NT2/D1 (cell line): ENCODE measurements around the gene CALU.

Experiments
- DNase-seq: peaks from one replicate; pipeline ENCODE4 v3.0.0-alpha.2; 2011; ENCODE audit warnings: low read depth, low spot score
- H3K27me3 ChIP-seq: 2 replicates; pipeline ENCODE4 v1.6.0; 2011; ENCODE audit warnings: mild to moderate bottlenecking; ENCODE audit not compliant: insufficient read length, insufficient read depth
- H3K36me3 ChIP-seq: 2 replicates; pipeline ENCODE4 v1.6.1; 2011; ENCODE audit warnings: mild to moderate bottlenecking, low read length, mixed read lengths; ENCODE audit not compliant: insufficient read depth, insufficient read length
- H3K4me1 ChIP-seq: 2 replicates; pipeline ENCODE4 v1.5.1; 2011; ENCODE audit not compliant: insufficient read depth, insufficient read length
- H3K4me3 ChIP-seq: 2 replicates; pipeline ENCODE4 v1.5.1; 2011; ENCODE audit warnings: low read depth; ENCODE audit not compliant: insufficient read length
- H3K9ac ChIP-seq: 2 replicates; pipeline ENCODE4 v1.6.0; 2011; ENCODE audit warnings: low read depth; ENCODE audit not compliant: insufficient read length
- H3K9me3 ChIP-seq: 2 replicates; pipeline ENCODE4 v1.5.1; 2011; ENCODE audit warnings: mild to moderate bottlenecking, low read length; ENCODE audit not compliant: insufficient read depth
- SUZ12 ChIP-seq: IDR thresholded peaks from 2 replicates; pipeline ENCODE4 v1.6.1; 2011; ENCODE audit not compliant: insufficient read length, insufficient read depth; ENCODE audit errors: extremely low read depth
- YY1 ChIP-seq: IDR thresholded peaks from 2 replicates; pipeline ENCODE4 v1.6.1; 2011; ENCODE audit not compliant: insufficient read length, insufficient read depth
- ZNF274 ChIP-seq: IDR thresholded peaks from 2 replicates; pipeline ENCODE4 v1.6.1; 2011; ENCODE audit warnings: mild to moderate bottlenecking, low read depth, low read length

Gene CALU

GRCh38 chr7:128699196-128699712, 39.9 kb upstream of the CALU start:
- H3K4me3 ChIP-seq: no peak overlapping the region

DNA sequence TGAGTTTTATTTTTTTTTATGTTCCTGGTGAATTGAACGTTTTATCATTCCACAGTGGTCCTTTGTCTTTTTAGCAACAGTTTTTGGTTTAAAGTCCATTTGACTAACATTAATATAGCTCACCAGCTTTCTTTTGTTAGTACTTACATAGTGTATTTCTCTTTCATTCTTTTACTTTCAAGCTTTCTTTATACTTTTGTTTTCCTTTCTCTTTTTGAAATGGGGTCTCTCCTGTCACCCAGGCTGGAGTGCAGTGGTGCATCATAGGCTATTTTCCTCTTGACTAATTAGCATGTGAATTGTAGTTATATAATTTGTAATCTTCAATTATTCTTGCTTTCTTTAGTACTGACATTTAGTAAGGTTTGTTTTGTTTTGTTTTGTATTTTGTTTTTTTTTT, 39.3 kb upstream of the CALU start:
- Histone ChIP-seq H3K9me3 (peaks cover 8% of the 10 kb centered on the region), H3K9ac (no peak overlapping the region), H3K4me1 (peaks cover 5% of the 10 kb centered on the region), H3K4me3 (no peak overlapping the region), H3K27me3 (no peaks in the 10 kb centered on the region), H3K36me3 (no peaks in the 10 kb centered on the region)
- no peak for DNase-seq
- TF ChIP-seq YY1: no peak
- no peak for TF ChIP-seq SUZ12
- no peak for TF ChIP-seq ZNF274

More at GRCh38 chr7:128699196-128699712, 39.9 kb upstream of the CALU start:
- TF ChIP-seq ZNF274 (no peak), YY1 (no peak), SUZ12 (no peak)
- Histone ChIP-seq H3K9ac (no peak overlapping the region), H3K4me1 (peaks cover 3% of the 10 kb centered on the region), H3K9me3 (peaks cover 8% of the 10 kb centered on the region), H3K36me3 (no peaks in the 10 kb centered on the region), H3K27me3 (no peaks in the 10 kb centered on the region)
- DNase-seq: peak; percentile 46

- Histone ChIP-seq H3K36me3 (no peaks in the 10 kb centered on the region), H3K9ac (no peak overlapping the region), H3K27me3 (no peaks in the 10 kb centered on the region), H3K4me3 (no peak overlapping the region), H3K9me3 (peaks cover 8% of the 10 kb centered on the region), H3K4me1 (peaks cover 5% of the 10 kb centered on the region)
- no peak for DNase-seq
- TF ChIP-seq YY1 (no peak), ZNF274 (no peak), SUZ12 (no peak)
Observed at GRCh38 chr7:128701062-128701785, 37.9 kb upstream of the CALU start.

DNA sequence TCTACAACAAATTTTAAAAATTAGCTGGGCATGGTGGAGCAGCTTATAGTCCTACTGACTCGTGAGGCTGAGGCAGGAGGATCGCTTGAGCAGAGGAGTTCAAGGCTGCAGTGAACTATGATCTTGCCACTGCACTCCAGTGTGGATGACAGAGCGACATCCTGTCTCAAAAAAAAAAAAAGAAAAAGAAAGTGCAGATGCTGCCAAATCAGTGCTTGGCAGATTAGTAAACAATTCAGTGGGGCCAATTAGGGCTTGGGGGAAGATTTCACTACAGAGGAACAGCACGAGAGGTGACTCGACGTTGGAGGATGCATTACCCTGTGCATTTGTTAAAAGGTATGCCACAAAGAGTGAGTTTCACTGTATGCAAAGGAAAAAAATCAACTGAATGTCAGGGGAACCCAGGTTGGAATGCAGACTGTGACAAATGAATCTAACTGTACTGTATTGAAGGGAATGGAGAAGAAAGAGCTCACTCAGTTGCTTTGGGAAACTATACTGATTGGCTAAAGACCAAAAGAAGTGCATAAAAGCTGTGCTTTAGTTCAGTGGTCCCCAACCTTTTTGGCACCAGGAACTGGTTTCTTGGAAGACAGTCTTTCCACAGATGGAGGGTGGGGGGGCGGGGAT, 35.4 kb upstream of the CALU start:
- H3K27me3 ChIP-seq: no peaks in the 10 kb centered on the region
- H3K9me3 ChIP-seq: peaks cover 8% of the 10 kb centered on the region
- H3K4me1 ChIP-seq: peaks cover 2% of the 10 kb centered on the region
- H3K4me3 ChIP-seq: no peak overlapping the region
- H3K36me3 ChIP-seq: no peaks in the 10 kb centered on the region
- H3K9ac ChIP-seq: no peak overlapping the region
- no peak for TF ChIP-seq SUZ12
- TF ChIP-seq ZNF274: no peak
- TF ChIP-seq YY1: no peak
- DNase-seq: no peak

- TF ChIP-seq SUZ12: no peak
- TF ChIP-seq ZNF274: no peak
- TF ChIP-seq YY1: no peak
- Histone ChIP-seq H3K9ac (no peak overlapping the region), H3K9me3 (peaks cover 1% of the 10 kb centered on the region), H3K27me3 (no peaks in the 10 kb centered on the region), H3K4me1 (peaks cover 2% of the 10 kb centered on the region), H3K36me3 (no peaks in the 10 kb centered on the region), H3K4me3 (no peak overlapping the region)
- DNase-seq: no peak
Observed at GRCh38 chr7:128705891-128706333, 33.2 kb upstream of the CALU start.

DNA sequence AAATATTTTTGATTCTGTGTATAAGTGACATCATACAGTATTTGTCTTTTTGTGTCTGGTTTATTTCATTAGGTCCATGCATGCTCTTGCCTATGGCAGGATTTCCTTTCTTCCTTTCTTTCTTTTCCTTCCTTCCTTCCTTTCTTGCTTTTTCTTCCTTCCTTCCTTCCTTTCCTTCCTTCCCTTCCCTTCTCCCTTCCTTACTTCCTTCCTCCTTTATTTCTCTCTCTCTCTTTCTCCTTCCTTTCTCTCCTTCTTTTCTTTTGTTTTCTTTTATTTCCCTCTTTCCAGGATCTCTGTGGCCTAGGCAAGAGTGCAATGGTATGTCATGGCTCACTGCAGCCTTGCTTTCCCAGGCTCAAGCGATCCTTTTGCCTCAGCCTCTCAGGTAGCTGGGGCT, 31.4 kb upstream of the CALU start:
- TF ChIP-seq YY1: no peak
- H3K27me3 ChIP-seq: no peaks in the 10 kb centered on the region
- peaks cover 2% of the 10 kb centered on the region for H3K4me1 ChIP-seq
- no peaks in the 10 kb centered on the region for H3K36me3 ChIP-seq
- H3K9me3 ChIP-seq: peaks cover 5% of the 10 kb centered on the region; the same call in 1 of the 2 replicates
- H3K4me3 ChIP-seq: no peak overlapping the region
- no peak for DNase-seq
- no peak overlapping the region for H3K9ac ChIP-seq

DNA sequence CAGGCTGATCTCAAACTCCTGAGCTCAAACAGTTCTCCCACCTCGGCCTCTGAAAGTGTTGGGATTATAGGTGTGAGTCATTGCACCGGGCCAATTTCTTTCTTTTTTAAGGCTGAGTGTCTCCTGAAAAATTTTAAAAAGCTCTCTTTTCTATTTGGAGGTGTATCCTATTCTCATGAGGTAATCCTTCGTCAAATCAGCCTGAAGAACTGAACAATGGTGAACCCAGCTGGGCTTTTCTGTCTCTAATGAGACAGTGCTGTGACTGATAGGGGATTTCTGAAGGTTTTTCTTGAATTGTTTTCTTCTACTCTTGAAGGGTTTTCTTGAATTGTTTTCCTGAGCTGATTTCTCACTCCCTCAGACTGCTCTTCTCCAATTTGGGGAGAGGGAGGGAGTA, 30.9 kb upstream of the CALU start:
- DNase-seq: peak; percentile 36
- no peaks in the 10 kb centered on the region for H3K27me3 ChIP-seq
- no peaks in the 10 kb centered on the region for H3K36me3 ChIP-seq
- peaks cover 9% of the 10 kb centered on the region; the same call in 1 of the 2 replicates for H3K9me3 ChIP-seq
- no peak overlapping the region for H3K9ac ChIP-seq
- no peak overlapping the region for H3K4me3 ChIP-seq
- H3K4me1 ChIP-seq: peaks cover 2% of the 10 kb centered on the region
- no peak for TF ChIP-seq YY1
